ENCODE results near the gene PLXNA4.

Gene PLXNA4

GRCh38 chr7:132475037-132475668, 101.1 kb downstream of the PLXNA4 start:
- DNase-seq (ENCODE audit: extremely low read depth, low read depth) = no peak
- no peak for TF ChIP-seq CTCF (IDR thresholded peaks at IDR 0.05; ENCODE audit: low read depth, low read length)

GRCh38 chr7:132472463-132473120, 103.7 kb downstream of the PLXNA4 start:
- DNase-seq (ENCODE audit: extremely low read depth, low read depth) = no peak
- TF ChIP-seq CTCF (IDR thresholded peaks at IDR 0.05; ENCODE audit: low read depth, low read length) = no peak

GRCh38 chr7:132471515-132471914, 104.8 kb downstream of the PLXNA4 start:
- no peak for TF ChIP-seq CTCF (IDR thresholded peaks at IDR 0.05; ENCODE audit: low read depth, low read length)
- no peak for DNase-seq (ENCODE audit: extremely low read depth, low read depth)

- TF ChIP-seq CTCF (IDR thresholded peaks at IDR 0.05; ENCODE audit: low read depth, low read length) = no peak
- DNase-seq (ENCODE audit: extremely low read depth, low read depth) = no peak
Measured at GRCh38 chr7:132469681-132470080, 106.6 kb downstream of the PLXNA4 start.

- TF ChIP-seq CTCF (IDR thresholded peaks at IDR 0.05; ENCODE audit: low read depth, low read length) = no peak
- no peak for DNase-seq (ENCODE audit: extremely low read depth, low read depth)
Measured at GRCh38 chr7:132469264-132469663, 107.0 kb downstream of the PLXNA4 start.

GRCh38 chr7:132466367-132466766, 109.9 kb downstream of the PLXNA4 start:
- TF ChIP-seq CTCF (IDR thresholded peaks at IDR 0.05; ENCODE audit: low read depth, low read length) = no peak
- no peak for DNase-seq (ENCODE audit: extremely low read depth, low read depth)

- TF ChIP-seq CTCF (IDR thresholded peaks at IDR 0.05; ENCODE audit: low read depth, low read length) = no peak
- no peak for DNase-seq (ENCODE audit: extremely low read depth, low read depth)
Measured at GRCh38 chr7:132465516-132465915, 110.8 kb downstream of the PLXNA4 start.
